Esophagus muscularis mucosa (tissue), 4 donors: ENCODE results near the gene WWOX. TPM values are rescaled to one million over a fixed set of nuclear protein-coding genes. Genes with fewer than 3 reads are reported as not detected.

Source experiments
- DNase-seq: peaks from one replicate; pipeline ENCODE4 v3.0.0-alpha.2; 2017; ENCODE audit errors: extremely low spot score
- H3K27ac ChIP-seq, 4 donors: fragments of 200-600 bp; sonication (generic); replicated peaks in 1 of 4; 1 replicate in 3 of 4; 2 replicates in 1 of 4; pipeline ENCODE4 v1.5.1; 2016 to 2019; ENCODE audit warnings: mild to moderate bottlenecking in 1 of 4
- H3K27me3 ChIP-seq, 4 donors: fragments of 200-600 bp; sonication (generic); one replicate each; pipeline versions ENCODE4 v1.5.1 to v1.6.0; 2016 to 2019
- H3K36me3 ChIP-seq, 4 donors: fragments of 200-600 bp; sonication (generic); one replicate each; pipeline ENCODE4 v1.5.1; 2016 to 2019
- H3K4me1 ChIP-seq, 4 donors: fragments of 200-600 bp; sonication (generic); one replicate each; pipeline ENCODE4 v1.5.1; 2016 to 2019
- H3K4me3 ChIP-seq, 4 donors: fragments of 200-600 bp; sonication (generic); 1 replicate in 2 of 4; 2 replicates in 2 of 4; pipeline ENCODE4 v1.5.1; 2016 to 2019; ENCODE audit warnings: mild to moderate bottlenecking in 4 of 4, moderate library complexity in 1 of 4
- H3K9me3 ChIP-seq, 4 donors: fragments of 200-600 bp; sonication (generic); 1 replicate in 3 of 4; 2 replicates in 1 of 4; pipeline ENCODE4 v1.5.1; 2016 to 2019
- EP300 ChIP-seq: sonication (generic); formaldehyde crosslinking; IDR thresholded peaks from one replicate; pipeline ENCODE4 v1.6.1; 2017; ENCODE audit warnings: antibody characterized with exemption
- POLR2A ChIP-seq: fragments of 450-650 bp; IDR thresholded peaks from one replicate; pipeline ENCODE4 v1.6.1; 2017; ENCODE audit warnings: antibody characterized with exemption, moderate library complexity, mild to moderate bottlenecking, low read depth
- POLR2AphosphoS5 ChIP-seq, 2 donors: sonication (generic); formaldehyde crosslinking; IDR thresholded peaks; one replicate each; pipeline ENCODE4 v1.6.1; 2017; ENCODE audit warnings: antibody characterized with exemption in 2 of 2
- WGBS: methylation state at CpG from one replicate; pipeline ENCODE4 v1.1.5; 2018; 5-methylcytosine and 5-hydroxymethylcytosine counted together
- intact Hi-C: fragments of 100-400 bp; cut with DNase I; formaldehyde crosslinking; loops from one replicate; pipeline ENCODE4 v1.15.1; 2023
- total RNA-seq, 4 donors: library from RNA; depleted of rRNA; stranded (reverse); fragments of >200 nt; gene quantifications; one replicate each; pipeline versions ENCODE4 v1.1.0 to v1.2.1, GENCODE V29; 2016
- TF ChIP-seq, protein P1 (sequence below), 3 experiments: fragments of 200-600 bp in 2 of 3; fragments of 450-650 bp in 1 of 3; sonication (generic) in 2 of 3; IDR thresholded peaks; one replicate each; pipeline ENCODE4 v1.5.1; 2017 to 2019; ENCODE audit warnings: antibody characterized with exemption in 3 of 3, mild to moderate bottlenecking in 2 of 3, moderate library complexity in 1 of 3

Gene WWOX
- total RNA-seq, 4 donors from 2014 or later: 14.4 to 27.8 (median 15.4) TPM

DNA sequence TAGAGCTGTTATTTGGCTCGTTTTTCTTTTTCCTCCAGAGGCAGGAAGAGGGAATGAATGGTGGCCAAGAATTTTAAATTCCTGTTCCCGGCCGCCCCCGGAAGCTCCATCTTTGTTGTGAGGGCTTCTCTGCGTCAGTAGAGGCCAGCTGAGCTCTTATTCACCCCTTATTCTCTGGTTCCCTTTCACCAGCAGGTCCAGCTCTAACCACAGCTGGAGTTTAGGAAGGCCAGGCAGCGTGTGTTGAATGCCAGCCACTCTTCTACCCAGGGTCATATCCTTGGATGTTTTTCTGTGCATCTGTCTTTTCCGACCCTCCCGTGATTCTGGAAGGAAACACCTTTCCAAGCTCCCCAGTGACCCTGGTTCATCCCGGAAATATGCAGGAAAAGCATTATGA is 570.5 kb downstream of the WWOX start:
- Histone ChIP-seq H3K4me3 (no peak overlapping the region), H3K27ac (no peak overlapping the region), H3K4me1 (peaks cover 4 to 11% (median 8%) of the 10 kb centered on the region in 4 donors), H3K9me3 (no peaks in the 10 kb centered on the region), H3K27me3 (no peaks in the 10 kb centered on the region), H3K36me3 (no peaks in the 10 kb centered on the region)
- intact Hi-C loops: no loop called here
- 62% methylated on average over 9 of the region's 9 CpGs for WGBS
- TF ChIP-seq POLR2A (no peak), EP300 (no peak), POLR2AphosphoS5 (IDR thresholded peaks at IDR 0.05) (no peak)
- TF ChIP-seq, protein P1, sequence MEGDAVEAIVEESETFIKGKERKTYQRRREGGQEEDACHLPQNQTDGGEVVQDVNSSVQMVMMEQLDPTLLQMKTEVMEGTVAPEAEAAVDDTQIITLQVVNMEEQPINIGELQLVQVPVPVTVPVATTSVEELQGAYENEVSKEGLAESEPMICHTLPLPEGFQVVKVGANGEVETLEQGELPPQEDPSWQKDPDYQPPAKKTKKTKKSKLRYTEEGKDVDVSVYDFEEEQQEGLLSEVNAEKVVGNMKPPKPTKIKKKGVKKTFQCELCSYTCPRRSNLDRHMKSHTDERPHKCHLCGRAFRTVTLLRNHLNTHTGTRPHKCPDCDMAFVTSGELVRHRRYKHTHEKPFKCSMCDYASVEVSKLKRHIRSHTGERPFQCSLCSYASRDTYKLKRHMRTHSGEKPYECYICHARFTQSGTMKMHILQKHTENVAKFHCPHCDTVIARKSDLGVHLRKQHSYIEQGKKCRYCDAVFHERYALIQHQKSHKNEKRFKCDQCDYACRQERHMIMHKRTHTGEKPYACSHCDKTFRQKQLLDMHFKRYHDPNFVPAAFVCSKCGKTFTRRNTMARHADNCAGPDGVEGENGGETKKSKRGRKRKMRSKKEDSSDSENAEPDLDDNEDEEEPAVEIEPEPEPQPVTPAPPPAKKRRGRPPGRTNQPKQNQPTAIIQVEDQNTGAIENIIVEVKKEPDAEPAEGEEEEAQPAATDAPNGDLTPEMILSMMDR (IDR thresholded peaks at IDR 0.05): no peak
- no peak for DNase-seq

DNA sequence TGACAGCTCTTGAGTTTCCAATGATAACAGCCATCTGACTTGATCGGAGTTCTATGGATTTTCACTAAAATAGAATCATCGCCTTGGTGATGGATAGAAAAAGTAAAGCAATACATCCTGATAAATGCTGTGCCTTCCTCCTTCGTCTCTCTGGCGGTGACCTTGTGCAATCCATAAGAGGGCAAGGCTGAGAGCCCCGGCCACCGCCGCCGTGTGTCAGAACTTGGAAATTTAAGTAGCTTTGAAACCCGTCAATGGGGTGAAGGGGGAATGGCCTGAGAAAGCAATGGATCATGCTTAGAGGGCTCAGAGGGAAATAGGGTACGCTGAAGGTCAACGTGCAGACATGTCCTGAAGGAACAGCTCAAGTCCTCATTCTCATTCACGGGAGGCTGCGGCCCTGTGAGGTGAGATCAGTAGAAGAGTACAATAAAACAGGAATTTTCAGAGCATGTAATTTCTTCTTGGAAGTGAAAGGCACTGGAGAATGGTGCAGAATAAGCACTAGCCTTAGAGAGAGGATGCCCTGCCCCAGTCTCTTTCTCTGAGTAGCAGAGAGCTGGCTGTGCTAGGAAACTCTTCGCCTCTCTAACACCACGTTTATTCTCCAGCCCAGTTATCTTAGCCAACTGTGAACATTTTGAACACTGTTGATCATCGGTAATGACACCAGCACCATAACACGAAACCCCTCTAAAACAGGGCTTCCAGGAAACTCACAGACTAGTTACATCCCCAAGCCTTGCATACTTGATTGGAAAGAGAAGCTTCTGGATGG is 573.5 kb downstream of the WWOX start:
- Histone ChIP-seq H3K36me3 (no peaks in the 10 kb centered on the region), H3K27ac (no peak overlapping the region), H3K27me3 (no peaks in the 10 kb centered on the region), H3K4me1 (peaks cover 4 to 11% (median 8%) of the 10 kb centered on the region in 4 donors), H3K4me3 (no peak overlapping the region), H3K9me3 (no peaks in the 10 kb centered on the region)
- 98% methylated on average over 17 of the region's 17 CpGs for WGBS
- DNase-seq: no peak
- intact Hi-C loops: no loop called here
- TF ChIP-seq POLR2AphosphoS5 (IDR thresholded peaks at IDR 0.05): no peak
- TF ChIP-seq POLR2A: no peak
- TF ChIP-seq, protein P1 (IDR thresholded peaks at IDR 0.05): no peak
- TF ChIP-seq EP300: no peak

DNA sequence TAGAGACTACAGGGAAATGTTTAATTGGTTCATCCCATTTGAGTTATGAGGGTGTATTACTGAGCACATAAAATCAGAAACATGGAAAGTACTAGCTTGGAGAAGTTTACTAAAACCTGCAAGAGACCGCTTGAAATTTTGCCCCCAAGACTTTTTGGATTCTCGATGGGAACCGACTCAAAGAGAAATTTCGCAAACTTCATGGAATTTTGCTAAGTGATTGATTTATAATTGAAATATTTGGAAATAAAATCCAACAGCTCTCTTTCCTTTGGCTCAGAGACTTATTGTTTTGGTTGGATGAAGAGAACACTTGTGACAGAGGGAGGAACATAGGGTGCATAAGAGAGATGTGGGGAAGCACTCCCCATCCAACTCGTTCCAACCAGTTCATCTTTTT is 574.4 kb downstream of the WWOX start:
- no peak for DNase-seq
- H3K9me3 ChIP-seq: no peaks in the 10 kb centered on the region
- TF ChIP-seq POLR2AphosphoS5 (IDR thresholded peaks at IDR 0.05): no peak
- TF ChIP-seq POLR2A: no peak
- no peak for TF ChIP-seq EP300
- TF ChIP-seq, protein P1 (IDR thresholded peaks at IDR 0.05): no peak
- H3K36me3 ChIP-seq: no peaks in the 10 kb centered on the region
- intact Hi-C loops: no loop called here
- no peak overlapping the region for H3K27ac ChIP-seq
- no peak overlapping the region for H3K4me3 ChIP-seq
- 83% methylated on average over 5 of the region's 5 CpGs for WGBS
- no peaks in the 10 kb centered on the region for H3K27me3 ChIP-seq
- H3K4me1 ChIP-seq: peaks cover 4 to 11% (median 8%) of the 10 kb centered on the region in 4 donors

GRCh38 chr16:78675312-78675711 is 575.9 kb downstream of the WWOX start:
- no peak for DNase-seq
- Histone ChIP-seq H3K4me1 (peaks cover 0 to 4% (median under 1%) of the 10 kb centered on the region in 4 donors), H3K9me3 (no peaks in the 10 kb centered on the region), H3K36me3 (no peaks in the 10 kb centered on the region), H3K4me3 (no peak overlapping the region), H3K27ac (no peak overlapping the region), H3K27me3 (no peaks in the 10 kb centered on the region)
- TF ChIP-seq POLR2A (no peak), POLR2AphosphoS5 (IDR thresholded peaks at IDR 0.05) (no peak), EP300 (no peak)
- TF ChIP-seq, protein P1 (IDR thresholded peaks at IDR 0.05): no peak
- intact Hi-C loops: no loop called here
- 73% methylated on average over 6 of the region's 6 CpGs for WGBS
